Right kidney (tissue), 9 donors: Measurements from ENCODE around the gene CETN2.
A peak's percentile ranks its signal among the peaks of the same experiment; 100 is the strongest.

Experiments
- DNase-seq: peaks from one replicate; pipeline ENCODE4 v3.0.0-alpha.2; 2016
- long read RNA-seq, 8 donors: transcript quantifications; one replicate each; lab custom pipeline, GENCODE V29; 2026

The CETN2 gene
- long read RNA-seq, donor 1, transcript CETN2-201 (5 exons, 1,454 nt): major isoform, 33 of 102 reads
- long read RNA-seq, donor 1, partial matches to known transcripts: 68 of 102 reads
- long read RNA-seq, donor 1, other reads (novel, unspliced or antisense): 0 of 102 reads
- long read RNA-seq, donor 2, transcript CETN2-201 (5 exons, 1,454 nt): major isoform, 24 of 67 reads
- long read RNA-seq, donor 2, partial matches to known transcripts: 43 of 67 reads
- long read RNA-seq, donor 2, other reads (novel, unspliced or antisense): 0 of 67 reads
- long read RNA-seq, donor 3, transcript CETN2-201 (5 exons, 1,454 nt): major isoform, 15 of 37 reads
- long read RNA-seq, donor 3, partial matches to known transcripts: 22 of 37 reads
- long read RNA-seq, donor 3, other reads (novel, unspliced or antisense): 0 of 37 reads
- long read RNA-seq, donor 4, transcript CETN2-201 (5 exons, 1,454 nt): major isoform, 19 of 42 reads
- long read RNA-seq, donor 4, partial matches to known transcripts: 23 of 42 reads
- long read RNA-seq, donor 4, other reads (novel, unspliced or antisense): 0 of 42 reads
- long read RNA-seq, donor 5, transcript CETN2-201 (5 exons, 1,454 nt): major isoform, 36 of 52 reads
- long read RNA-seq, donor 5, partial matches to known transcripts: 16 of 52 reads
- long read RNA-seq, donor 5, other reads (novel, unspliced or antisense): 0 of 52 reads
- long read RNA-seq, donor 6, transcript CETN2-201 (5 exons, 1,454 nt): major isoform, 17 of 48 reads
- long read RNA-seq, donor 6, partial matches to known transcripts: 31 of 48 reads
- long read RNA-seq, donor 6, other reads (novel, unspliced or antisense): 0 of 48 reads
- long read RNA-seq, donor 7, transcript CETN2-201 (5 exons, 1,454 nt): major isoform, 29 of 109 reads
- long read RNA-seq, donor 7, partial matches to known transcripts: 71 of 109 reads
- long read RNA-seq, donor 7, other reads (novel, unspliced or antisense): 9 of 109 reads
- long read RNA-seq, donor 8, transcript CETN2-201 (5 exons, 1,454 nt): major isoform, 29 of 45 reads
- long read RNA-seq, donor 8, partial matches to known transcripts: 16 of 45 reads
- long read RNA-seq, donor 8, other reads (novel, unspliced or antisense): 0 of 45 reads

- peak; percentile 79 for DNase-seq
Observed at GRCh38 chrX:152830312-152831305, at the start of gene CETN2, which contains the start of gene NSDHL. Gene CETN2, minus strand, starts transcription at chrX:152830757. Its CDS starts 47 bp downstream, at chrX:152830710. Gene NSDHL, plus strand, starts transcription at chrX:152831063. Its CDS starts 15,262 bp downstream, at chrX:152846325.

GRCh38 chrX:152878976-152879755, 48.6 kb upstream of the CETN2 start:
- DNase-seq: no peak

- no peak for DNase-seq
Observed at GRCh38 chrX:152876931-152877840, 46.6 kb upstream of the CETN2 start.

GRCh38 chrX:152873361-152873760, 42.8 kb upstream of the CETN2 start:
- DNase-seq: no peak

GRCh38 chrX:152872522-152872921, 42.0 kb upstream of the CETN2 start:
- DNase-seq: no peak

- no peak for DNase-seq
Observed at GRCh38 chrX:152871260-152871659, 40.7 kb upstream of the CETN2 start.

- DNase-seq: no peak
Observed at GRCh38 chrX:152869972-152870371, 39.4 kb upstream of the CETN2 start.

GRCh38 chrX:152866386-152866785, 35.8 kb upstream of the CETN2 start:
- DNase-seq: no peak

GRCh38 chrX:152865232-152865920, 34.8 kb upstream of the CETN2 start:
- DNase-seq: no peak

GRCh38 chrX:152861826-152862225, 31.3 kb upstream of the CETN2 start:
- no peak for DNase-seq

GRCh38 chrX:152861116-152861515, 30.6 kb upstream of the CETN2 start:
- no peak for DNase-seq

GRCh38 chrX:152853986-152854385, 23.4 kb upstream of the CETN2 start:
- no peak for DNase-seq

- DNase-seq: no peak
Observed at GRCh38 chrX:152850465-152850864, 19.9 kb upstream of the CETN2 start.

- DNase-seq: no peak
Observed at GRCh38 chrX:152847281-152847680, 16.7 kb upstream of the CETN2 start.

GRCh38 chrX:152845618-152846240, 15.2 kb upstream of the CETN2 start:
- DNase-seq: no peak

- DNase-seq: no peak
Observed at GRCh38 chrX:152844256-152844655, 13.7 kb upstream of the CETN2 start.

- DNase-seq: no peak
Observed at GRCh38 chrX:152843852-152844251, 13.3 kb upstream of the CETN2 start.

- DNase-seq: no peak
Observed at GRCh38 chrX:152842772-152843338, 12.3 kb upstream of the CETN2 start.
